Vagina (tissue), 2 donors: ENCODE measurements around the gene RRP8. TPM values are rescaled to one million over a fixed set of nuclear protein-coding genes. Genes with fewer than 3 reads are reported as not detected.

ENCODE experiments used
- DNase-seq, 2 donors: peaks; one replicate each; pipeline ENCODE4 v3.0.0-alpha.2; 2017; ENCODE audit errors: extremely low spot score in 2 of 2
- H3K27ac ChIP-seq: fragments of 200-600 bp; sonication (generic); one replicate; pipeline ENCODE4 v1.5.1; 2019
- H3K27me3 ChIP-seq: fragments of 200-600 bp; sonication (generic); one replicate; pipeline ENCODE4 v1.5.1; 2019
- H3K36me3 ChIP-seq, 2 donors: fragments of 200-600 bp; sonication (generic); one replicate each; pipeline ENCODE4 v1.5.1; 2017 to 2019
- H3K4me1 ChIP-seq: fragments of 200-600 bp; sonication (generic); one replicate; pipeline ENCODE4 v1.5.1; 2019
- H3K4me3 ChIP-seq, 2 donors: fragments of 200-600 bp; sonication (generic); 1 replicate in 1 of 2; 2 replicates in 1 of 2; pipeline ENCODE4 v1.5.1; 2016 to 2019
- H3K9me3 ChIP-seq: fragments of 200-600 bp; sonication (generic); one replicate; pipeline ENCODE4 v1.5.1; 2019
- POLR2A ChIP-seq, 2 donors: fragments of 450-650 bp; IDR thresholded peaks; one replicate each; pipeline ENCODE4 v1.6.1; 2017; ENCODE audit warnings: antibody characterized with exemption in 2 of 2, mild to moderate bottlenecking in 2 of 2, moderate library complexity in 2 of 2
- POLR2AphosphoS5 ChIP-seq, 2 donors: sonication (generic); formaldehyde crosslinking; IDR thresholded peaks; one replicate each; pipeline ENCODE4 v1.9.0; 2017; ENCODE audit warnings: antibody characterized with exemption in 2 of 2, mild to moderate bottlenecking in 2 of 2, low read depth in 1 of 2; ENCODE audit not compliant: insufficient read depth in 1 of 2
- intact Hi-C: fragments of 100-400 bp; cut with DNase I; formaldehyde crosslinking; loops from one replicate; pipeline ENCODE4 v1.15.1; 2023
- total RNA-seq: library from RNA; depleted of rRNA; stranded (reverse); fragments of >200 nt; gene quantifications from one replicate; pipeline ENCODE4 v1.2.3, GENCODE V29; 2016
- TF ChIP-seq, protein P1 (sequence below), 3 experiments: fragments of 450-650 bp in 2 of 3; fragments of 200-600 bp in 1 of 3; sonication (generic) in 1 of 3; IDR thresholded peaks; one replicate each; pipeline ENCODE4 v1.5.1; 2017 to 2019; ENCODE audit warnings: antibody characterized with exemption in 3 of 3, mild to moderate bottlenecking in 2 of 3, moderate library complexity in 2 of 3

RRP8 gene
- total RNA-seq, 1 donor from 2014 or later: 10.3 TPM

DNA sequence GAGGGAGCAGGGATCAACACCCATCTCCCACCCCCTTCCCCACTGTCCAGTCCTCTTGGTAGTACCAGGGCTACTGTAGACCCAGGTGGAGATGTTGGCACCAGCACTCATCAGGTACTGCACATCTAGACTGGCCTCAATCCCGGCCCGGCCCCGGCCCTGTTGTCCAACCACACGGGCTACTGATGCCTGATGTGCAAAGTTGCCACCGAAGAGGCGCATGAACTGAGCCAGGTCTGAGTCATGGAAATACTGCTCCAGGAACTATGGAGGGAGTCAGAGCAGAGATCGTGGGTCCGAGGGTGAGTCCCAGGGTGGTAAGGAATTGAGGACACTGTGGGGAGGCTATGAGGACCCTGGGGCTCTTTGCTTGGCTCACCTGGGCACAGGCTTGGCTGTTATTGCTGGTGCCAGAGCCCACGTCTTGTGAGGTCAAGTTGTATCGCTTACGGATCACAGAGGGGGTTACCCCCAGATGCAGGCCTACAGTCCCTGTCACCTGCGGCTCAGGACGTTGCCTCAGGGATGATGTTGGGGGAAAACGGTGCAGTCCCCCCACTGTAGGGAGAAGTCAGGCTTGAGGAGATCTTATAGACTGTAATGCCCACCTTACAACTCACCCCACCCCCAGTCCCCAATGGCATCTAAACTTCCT, 13.3 kb upstream of the RRP8 start:
- Histone ChIP-seq H3K9me3 (no peaks in the 10 kb centered on the region), H3K4me3 (no peak overlapping the region), H3K4me1 (peaks cover 26% of the 10 kb centered on the region), H3K27ac (peak overlapping the region; percentile 99), H3K36me3 (peaks cover 0 to 6% of the 10 kb centered on the region in 2 donors), H3K27me3 (no peaks in the 10 kb centered on the region)
- intact Hi-C loops: no loop called here
- DNase-seq: no peak
- TF ChIP-seq, protein P1, sequence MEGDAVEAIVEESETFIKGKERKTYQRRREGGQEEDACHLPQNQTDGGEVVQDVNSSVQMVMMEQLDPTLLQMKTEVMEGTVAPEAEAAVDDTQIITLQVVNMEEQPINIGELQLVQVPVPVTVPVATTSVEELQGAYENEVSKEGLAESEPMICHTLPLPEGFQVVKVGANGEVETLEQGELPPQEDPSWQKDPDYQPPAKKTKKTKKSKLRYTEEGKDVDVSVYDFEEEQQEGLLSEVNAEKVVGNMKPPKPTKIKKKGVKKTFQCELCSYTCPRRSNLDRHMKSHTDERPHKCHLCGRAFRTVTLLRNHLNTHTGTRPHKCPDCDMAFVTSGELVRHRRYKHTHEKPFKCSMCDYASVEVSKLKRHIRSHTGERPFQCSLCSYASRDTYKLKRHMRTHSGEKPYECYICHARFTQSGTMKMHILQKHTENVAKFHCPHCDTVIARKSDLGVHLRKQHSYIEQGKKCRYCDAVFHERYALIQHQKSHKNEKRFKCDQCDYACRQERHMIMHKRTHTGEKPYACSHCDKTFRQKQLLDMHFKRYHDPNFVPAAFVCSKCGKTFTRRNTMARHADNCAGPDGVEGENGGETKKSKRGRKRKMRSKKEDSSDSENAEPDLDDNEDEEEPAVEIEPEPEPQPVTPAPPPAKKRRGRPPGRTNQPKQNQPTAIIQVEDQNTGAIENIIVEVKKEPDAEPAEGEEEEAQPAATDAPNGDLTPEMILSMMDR (IDR thresholded peaks at IDR 0.05): no peak
- TF ChIP-seq POLR2A (IDR thresholded peaks at IDR 0.05) (no peak), POLR2AphosphoS5 (IDR thresholded peaks at IDR 0.05; ENCODE audit: insufficient read depth in 1 of 2, low read depth in 1 of 2) (no peak)

DNA sequence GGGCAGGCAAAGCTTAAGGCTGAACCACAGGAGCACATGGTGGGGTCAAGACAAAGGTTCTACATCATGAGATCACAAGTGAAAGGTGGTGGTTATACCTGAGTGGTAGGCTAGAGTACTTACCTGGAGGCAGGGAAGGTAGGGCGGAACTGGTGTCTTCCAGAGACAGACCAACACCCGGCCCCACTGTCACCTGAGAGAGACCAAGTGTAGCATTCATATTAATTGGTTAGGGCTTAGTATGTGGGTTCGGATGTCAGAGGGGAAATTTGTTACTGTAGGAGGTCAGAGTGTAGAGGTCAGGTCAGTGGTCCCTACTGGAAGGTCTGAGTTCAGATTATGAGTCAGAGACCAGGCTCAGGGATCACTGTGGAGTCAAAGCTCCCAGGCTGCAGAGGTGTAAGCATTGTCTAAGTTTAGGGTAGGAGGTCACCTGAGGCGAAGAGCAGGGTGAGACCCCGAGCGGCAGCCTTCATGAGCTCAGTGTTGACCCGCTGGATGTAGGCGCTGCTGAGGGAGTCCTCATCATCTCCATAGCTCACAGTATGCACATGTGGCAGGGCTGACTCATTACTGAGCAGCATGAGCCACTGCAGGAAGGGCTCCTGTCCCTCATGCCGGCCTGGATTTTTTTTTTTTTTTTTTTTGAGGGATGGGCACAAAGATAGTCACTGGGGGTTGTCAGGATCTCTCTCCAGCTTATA, 12.6 kb upstream of the RRP8 start:
- Histone ChIP-seq H3K27ac (no peak overlapping the region), H3K4me1 (peaks cover 32% of the 10 kb centered on the region), H3K9me3 (no peaks in the 10 kb centered on the region), H3K27me3 (no peaks in the 10 kb centered on the region), H3K4me3 (no peak overlapping the region), H3K36me3 (peaks cover 0 to 6% of the 10 kb centered on the region in 2 donors)
- intact Hi-C loops: no loop called here
- TF ChIP-seq POLR2AphosphoS5 (IDR thresholded peaks at IDR 0.05; ENCODE audit: insufficient read depth in 1 of 2, low read depth in 1 of 2): no peak
- TF ChIP-seq POLR2A (IDR thresholded peaks at IDR 0.05): no peak
- TF ChIP-seq, protein P1 (IDR thresholded peaks at IDR 0.05): no peak
- DNase-seq: no peak

DNA sequence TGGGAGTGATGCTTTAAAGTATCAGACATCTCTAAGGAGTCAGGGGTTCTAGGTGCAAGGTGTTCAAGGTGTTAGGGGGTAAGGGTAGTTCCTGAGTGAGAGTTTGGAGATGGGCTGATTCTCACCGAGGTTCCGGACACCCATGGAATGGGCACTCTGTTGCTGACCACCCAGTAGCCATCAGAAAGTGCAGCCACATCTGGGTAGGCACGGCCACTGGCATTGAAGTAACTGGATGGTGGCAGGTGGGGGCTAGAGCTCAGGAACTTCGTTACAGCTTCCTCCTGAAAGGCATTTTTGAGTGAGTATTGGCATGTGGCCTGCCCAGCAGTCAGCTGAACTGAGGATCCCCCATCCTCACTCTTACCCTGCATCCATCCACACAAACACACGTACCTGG, 11.6 kb upstream of the RRP8 start:
- H3K27ac ChIP-seq: no peak overlapping the region
- no peaks in the 10 kb centered on the region for H3K27me3 ChIP-seq
- intact Hi-C loops: no loop called here
- no peaks in the 10 kb centered on the region for H3K9me3 ChIP-seq
- DNase-seq: no peak
- H3K36me3 ChIP-seq: peaks cover 0 to 13% of the 10 kb centered on the region in 2 donors
- no peak overlapping the region for H3K4me3 ChIP-seq
- no peak for TF ChIP-seq POLR2AphosphoS5 (IDR thresholded peaks at IDR 0.05; ENCODE audit: insufficient read depth in 1 of 2, low read depth in 1 of 2)
- TF ChIP-seq POLR2A (IDR thresholded peaks at IDR 0.05): no peak
- TF ChIP-seq, protein P1 (IDR thresholded peaks at IDR 0.05): no peak
- H3K4me1 ChIP-seq: peaks cover 40% of the 10 kb centered on the region

DNA sequence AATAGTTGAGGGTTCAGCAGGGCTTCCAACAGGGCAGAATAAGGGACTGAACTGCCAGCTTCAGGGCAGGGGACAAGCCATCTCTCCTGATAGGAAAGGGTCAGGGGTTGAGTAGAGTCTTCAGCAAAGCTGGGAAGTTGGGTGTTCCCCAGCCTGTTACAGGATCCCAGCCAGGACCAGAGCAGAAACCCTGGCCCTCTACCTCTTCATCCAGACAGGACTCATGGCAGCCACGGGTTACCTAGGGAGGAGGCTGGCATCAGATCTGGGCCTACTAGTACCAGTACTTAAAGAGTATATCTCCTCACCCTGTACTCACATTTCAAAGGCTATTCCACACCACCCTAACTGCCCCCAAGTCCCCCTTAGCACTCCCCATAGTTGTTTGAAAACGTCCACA, 11.0 kb upstream of the RRP8 start:
- no peak overlapping the region for H3K27ac ChIP-seq
- TF ChIP-seq POLR2A (IDR thresholded peaks at IDR 0.05) (no peak), POLR2AphosphoS5 (IDR thresholded peaks at IDR 0.05; ENCODE audit: insufficient read depth in 1 of 2, low read depth in 1 of 2) (no peak)
- TF ChIP-seq, protein P1 (IDR thresholded peaks at IDR 0.05): no peak
- peaks cover 0 to 19% of the 10 kb centered on the region in 2 donors for H3K36me3 ChIP-seq
- no peaks in the 10 kb centered on the region for H3K9me3 ChIP-seq
- no peak for DNase-seq
- intact Hi-C loops: no loop called here
- H3K4me1 ChIP-seq: peaks cover 35% of the 10 kb centered on the region
- H3K27me3 ChIP-seq: no peaks in the 10 kb centered on the region
- H3K4me3 ChIP-seq: no peak overlapping the region

DNA sequence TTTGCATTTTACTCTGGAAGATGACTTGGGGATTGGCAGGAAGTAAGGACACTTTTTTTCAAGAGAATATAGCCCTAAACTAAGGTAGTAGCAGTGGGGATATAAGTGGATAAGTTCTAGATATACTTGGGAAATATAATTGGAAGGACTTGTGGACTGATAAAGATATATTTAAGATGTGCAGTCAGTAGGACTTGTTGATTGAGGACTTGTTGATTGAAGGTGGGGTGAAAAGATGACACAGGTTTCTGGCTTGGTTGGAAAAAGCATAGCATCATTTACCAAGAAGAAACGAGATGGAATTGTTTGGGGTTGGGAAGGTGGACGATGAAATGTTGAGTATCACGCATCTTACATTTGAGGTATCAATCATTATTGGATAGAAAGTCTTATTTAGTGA, 10.1 kb upstream of the RRP8 start:
- Histone ChIP-seq H3K4me3 (peak overlapping the region in 1 of 2 donors; percentile 86), H3K9me3 (no peaks in the 10 kb centered on the region), H3K27me3 (no peaks in the 10 kb centered on the region), H3K4me1 (peaks cover 35% of the 10 kb centered on the region), H3K36me3 (peaks cover 0 to 29% of the 10 kb centered on the region in 2 donors), H3K27ac (peak overlapping the region; percentile 95)
- no peak for DNase-seq
- intact Hi-C loops: no loop called here
- no peak for TF ChIP-seq POLR2AphosphoS5 (IDR thresholded peaks at IDR 0.05; ENCODE audit: insufficient read depth in 1 of 2, low read depth in 1 of 2)
- TF ChIP-seq, protein P1 (IDR thresholded peaks at IDR 0.05): no peak
- no peak for TF ChIP-seq POLR2A (IDR thresholded peaks at IDR 0.05)
